BE2C (cell line): Measurements from ENCODE around the gene VPS25.

Source experiments
- DNase-seq: peaks from one replicate; pipeline ENCODE4 v3.0.0-alpha.2; 2020
- H3K27me3 ChIP-seq: fragments of 250-450 bp; sonication (Bioruptor Pico); 2 replicates; pipeline ENCODE4 v1.5.1; 2020; ENCODE audit warnings: mild to moderate bottlenecking
- H3K36me3 ChIP-seq: fragments of 250-450 bp; sonication (Bioruptor Pico); 2 replicates; pipeline ENCODE4 v1.5.1; 2020; ENCODE audit warnings: mild to moderate bottlenecking
- H3K4me1 ChIP-seq: fragments of 250-450 bp; sonication (Bioruptor Pico); 2 replicates; pipeline ENCODE4 v1.5.1; 2020
- H3K4me3 ChIP-seq: 2 replicates; pipeline ENCODE4 v1.5.1; 2011; ENCODE audit warnings: low read depth, low read length
- H3K9me3 ChIP-seq: fragments of 250-450 bp; sonication (Bioruptor Pico); 2 replicates; pipeline ENCODE4 v1.5.1; 2020
- TF ChIP-seq, protein P1 (sequence below): IDR thresholded peaks from 2 replicates; pipeline ENCODE4 v1.5.1; 2012; ENCODE audit warnings: mild to moderate bottlenecking, low read depth, low read length

VPS25 gene

DNA sequence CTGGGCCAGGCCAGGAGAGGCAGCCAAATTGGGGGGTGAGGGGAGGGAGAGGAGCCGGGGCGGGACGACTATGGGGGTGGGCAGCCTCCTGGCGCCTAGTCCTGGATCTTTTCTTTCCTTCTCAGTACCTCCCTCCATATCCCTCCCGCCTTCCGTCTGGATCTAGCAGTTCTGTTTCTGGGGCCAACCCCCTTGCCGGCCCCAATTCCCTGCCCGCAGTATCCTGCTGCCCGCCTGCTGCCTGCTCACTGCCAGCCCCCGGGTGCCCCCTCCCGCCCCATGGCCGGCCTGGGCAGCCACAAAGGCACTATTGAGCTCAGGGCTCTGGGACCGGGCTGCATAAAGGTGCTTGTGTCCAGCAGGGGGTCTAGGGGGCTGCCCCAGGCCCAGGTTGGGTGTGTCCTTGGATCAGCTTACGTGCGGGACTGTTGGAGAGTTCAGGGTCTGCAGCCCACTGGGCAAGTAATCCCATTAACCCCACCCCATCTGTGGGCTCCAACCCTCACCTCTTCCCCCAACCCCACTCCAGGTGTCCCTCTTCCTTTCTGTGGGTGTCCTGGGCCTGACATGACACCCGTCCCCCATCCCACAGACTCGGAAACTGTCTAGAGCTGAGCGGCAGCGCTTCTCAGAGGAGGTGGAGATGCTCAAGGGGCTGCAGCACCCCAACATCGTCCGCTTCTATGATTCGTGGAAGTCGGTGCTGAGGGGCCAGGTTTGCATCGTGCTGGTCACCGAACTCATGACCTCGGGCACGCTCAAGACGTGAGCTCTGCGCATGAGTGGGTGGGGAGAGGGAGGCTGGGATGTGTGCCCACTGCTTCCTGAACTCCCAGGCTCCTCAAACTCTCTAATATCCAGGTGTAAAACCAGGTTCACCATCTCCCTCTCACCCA lies 9.2 kb downstream of the VPS25 start:
- Histone ChIP-seq H3K4me1 (no peaks in the 10 kb centered on the region), H3K4me3 (no peak overlapping the region), H3K9me3 (peaks cover 4% of the 10 kb centered on the region), H3K36me3 (peaks cover 5% of the 10 kb centered on the region; the same call in 1 of the 2 replicates), H3K27me3 (peaks cover 69% of the 10 kb centered on the region)
- DNase-seq = no peak
- TF ChIP-seq, protein P1, sequence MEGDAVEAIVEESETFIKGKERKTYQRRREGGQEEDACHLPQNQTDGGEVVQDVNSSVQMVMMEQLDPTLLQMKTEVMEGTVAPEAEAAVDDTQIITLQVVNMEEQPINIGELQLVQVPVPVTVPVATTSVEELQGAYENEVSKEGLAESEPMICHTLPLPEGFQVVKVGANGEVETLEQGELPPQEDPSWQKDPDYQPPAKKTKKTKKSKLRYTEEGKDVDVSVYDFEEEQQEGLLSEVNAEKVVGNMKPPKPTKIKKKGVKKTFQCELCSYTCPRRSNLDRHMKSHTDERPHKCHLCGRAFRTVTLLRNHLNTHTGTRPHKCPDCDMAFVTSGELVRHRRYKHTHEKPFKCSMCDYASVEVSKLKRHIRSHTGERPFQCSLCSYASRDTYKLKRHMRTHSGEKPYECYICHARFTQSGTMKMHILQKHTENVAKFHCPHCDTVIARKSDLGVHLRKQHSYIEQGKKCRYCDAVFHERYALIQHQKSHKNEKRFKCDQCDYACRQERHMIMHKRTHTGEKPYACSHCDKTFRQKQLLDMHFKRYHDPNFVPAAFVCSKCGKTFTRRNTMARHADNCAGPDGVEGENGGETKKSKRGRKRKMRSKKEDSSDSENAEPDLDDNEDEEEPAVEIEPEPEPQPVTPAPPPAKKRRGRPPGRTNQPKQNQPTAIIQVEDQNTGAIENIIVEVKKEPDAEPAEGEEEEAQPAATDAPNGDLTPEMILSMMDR = no peak

- H3K4me3 ChIP-seq = no peak overlapping the region
- DNase-seq = no peak
- peaks cover 4% of the 10 kb centered on the region for H3K9me3 ChIP-seq
- TF ChIP-seq, protein P1 = no peak
- H3K27me3 ChIP-seq = peaks cover 77% of the 10 kb centered on the region
- peaks cover 5% of the 10 kb centered on the region; the same call in 1 of the 2 replicates for H3K36me3 ChIP-seq
- no peaks in the 10 kb centered on the region for H3K4me1 ChIP-seq
Observed at GRCh38 chr17:42783062-42783790, 10.0 kb downstream of the VPS25 start.

- no peak for DNase-seq
- H3K27me3 ChIP-seq = peaks cover 83% of the 10 kb centered on the region
- peaks cover 5% of the 10 kb centered on the region; the same call in 1 of the 2 replicates for H3K36me3 ChIP-seq
- peaks cover 4% of the 10 kb centered on the region for H3K9me3 ChIP-seq
- H3K4me3 ChIP-seq = no peak overlapping the region
- no peaks in the 10 kb centered on the region for H3K4me1 ChIP-seq
- TF ChIP-seq, protein P1 = no peak
Observed at GRCh38 chr17:42783791-42784138, 10.5 kb downstream of the VPS25 start.

DNA sequence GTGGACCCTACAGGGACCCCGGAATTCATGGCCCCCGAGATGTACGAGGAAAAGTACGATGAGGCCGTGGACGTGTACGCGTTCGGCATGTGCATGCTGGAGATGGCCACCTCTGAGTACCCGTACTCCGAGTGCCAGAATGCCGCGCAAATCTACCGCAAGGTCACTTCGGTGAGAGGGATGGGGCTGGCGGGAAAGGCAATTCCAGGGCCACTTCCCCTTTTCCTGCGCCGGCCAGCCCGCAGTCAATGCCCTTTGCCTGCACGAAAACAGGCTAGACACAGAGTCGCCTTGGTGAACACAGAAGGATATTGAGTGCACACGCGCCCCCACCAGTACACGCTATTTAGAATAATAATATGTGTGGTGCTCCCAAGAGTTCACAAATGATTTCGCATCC lies 11.2 kb downstream of the VPS25 start:
- Histone ChIP-seq H3K4me1 (no peaks in the 10 kb centered on the region), H3K36me3 (peaks cover 2% of the 10 kb centered on the region; the same call in 1 of the 2 replicates), H3K9me3 (peaks cover 4% of the 10 kb centered on the region), H3K4me3 (no peak overlapping the region), H3K27me3 (peaks cover 88% of the 10 kb centered on the region)
- no peak for DNase-seq
- TF ChIP-seq, protein P1 = no peak

DNA sequence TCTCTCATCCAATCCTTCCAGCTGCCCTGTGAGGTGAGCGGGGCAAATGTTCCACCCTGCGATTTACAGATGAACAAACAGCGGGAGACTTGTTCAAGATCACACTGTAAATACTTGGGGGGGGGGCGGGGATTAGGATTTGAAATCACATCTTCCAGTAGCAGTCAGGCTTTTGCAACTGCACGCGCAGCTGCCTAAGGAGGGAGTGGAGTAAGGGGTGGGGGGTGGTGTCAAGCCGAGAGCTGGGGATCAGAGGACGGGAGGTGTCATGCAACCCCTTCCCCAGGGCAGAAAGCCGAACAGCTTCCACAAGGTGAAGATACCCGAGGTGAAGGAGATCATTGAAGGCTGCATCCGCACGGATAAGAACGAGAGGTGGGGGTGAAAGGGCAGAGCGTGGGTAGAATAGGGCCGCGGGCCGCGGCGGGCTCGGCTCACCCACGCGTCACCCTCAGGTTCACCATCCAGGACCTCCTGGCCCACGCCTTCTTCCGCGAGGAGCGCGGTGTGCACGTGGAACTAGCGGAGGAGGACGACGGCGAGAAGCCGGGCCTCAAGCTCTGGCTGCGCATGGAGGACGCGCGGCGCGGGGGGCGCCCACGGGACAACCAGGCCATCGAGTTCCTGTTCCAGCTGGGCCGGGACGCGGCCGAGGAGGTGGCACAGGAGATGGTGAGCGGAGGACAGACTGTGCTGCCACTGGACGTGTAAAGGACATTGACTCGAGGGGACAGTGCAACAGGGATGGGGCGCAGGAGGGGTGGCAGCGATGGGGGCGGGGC lies 11.8 kb downstream of the VPS25 start:
- TF ChIP-seq, protein P1 = no peak
- H3K9me3 ChIP-seq = peaks cover 4% of the 10 kb centered on the region
- H3K4me3 ChIP-seq = no peak overlapping the region
- DNase-seq = no peak
- no peaks in the 10 kb centered on the region for H3K4me1 ChIP-seq
- peaks cover 91% of the 10 kb centered on the region for H3K27me3 ChIP-seq
- no peaks in the 10 kb centered on the region; the same call in 1 of the 2 replicates for H3K36me3 ChIP-seq
